Esophagus squamous epithelium (tissue), 5 donors: ENCODE results near the gene GAS5. TPM values are rescaled to one million over a fixed set of nuclear protein-coding genes. Genes with fewer than 3 reads are reported as not detected.

Source experiments
- DNase-seq: peaks from one replicate; lab custom pipeline; 2025; lab: John Stamatoyannopoulos, UW
- H3K27ac ChIP-seq, 4 donors: fragments of 200-600 bp; sonication (generic); one replicate each; pipeline ENCODE4 v1.5.1; 2016 to 2019; ENCODE audit warnings: mild to moderate bottlenecking in 1 of 4
- H3K27me3 ChIP-seq, 4 donors: fragments of 200-600 bp; sonication (generic); 1 replicate in 3 of 4; 2 replicates in 1 of 4; pipeline versions ENCODE4 v1.5.1 to v1.6.0; 2017 to 2021; ENCODE audit warnings: antibody characterized with exemption in 1 of 4
- H3K36me3 ChIP-seq, 3 donors: fragments of 200-600 bp; sonication (generic); one replicate each; pipeline ENCODE4 v1.5.1; 2016 to 2019
- H3K4me1 ChIP-seq, 3 donors: fragments of 200-600 bp; sonication (generic); one replicate each; pipeline ENCODE4 v1.5.1; 2017 to 2019
- H3K4me3 ChIP-seq, 4 donors: fragments of 200-600 bp; sonication (generic); 1 replicate in 3 of 4; 2 replicates in 1 of 4; pipeline ENCODE4 v1.5.1; 2016 to 2019; ENCODE audit warnings: mild to moderate bottlenecking in 2 of 4, moderate library complexity in 1 of 4
- H3K9me3 ChIP-seq, 3 donors: fragments of 200-600 bp; sonication (generic); one replicate each; pipeline ENCODE4 v1.5.1; 2016 to 2019
- CTCF ChIP-seq, 6 experiments: fragments of 450-650 bp in 4 of 6; fragments of 200-600 bp in 2 of 6; sonication (generic) in 2 of 6; IDR thresholded peaks; one replicate each; pipeline ENCODE4 v1.5.1; 2016 to 2019; ENCODE audit warnings: antibody characterized with exemption in 6 of 6, mild to moderate bottlenecking in 4 of 6, moderate library complexity in 4 of 6
- POLR2A ChIP-seq, 4 donors: fragments of 450-650 bp; IDR thresholded peaks; one replicate each; pipeline ENCODE4 v1.6.1; 2017; ENCODE audit warnings: antibody characterized with exemption in 4 of 4, mild to moderate bottlenecking in 4 of 4, moderate library complexity in 3 of 4
- WGBS, 2 donors: methylation state at CpG; one replicate each; pipeline ENCODE4 v1.1.5; 2018; 5-methylcytosine and 5-hydroxymethylcytosine counted together
- intact Hi-C: fragments of 100-400 bp; cut with DNase I; formaldehyde crosslinking; loops from one replicate; pipeline ENCODE4 v1.15.0; 2022
- total RNA-seq, 4 donors: library from RNA; depleted of rRNA; stranded (reverse); fragments of >200 nt; gene quantifications; one replicate each; pipeline ENCODE4 v1.1.0, GENCODE V29; 2016
- donor health status: DM: yes; HTN: yes; CAD: no.

GAS5 gene
- total RNA-seq, 4 donors from 2014 or later = 202 to 715 (median 315) TPM

- Histone ChIP-seq H3K4me3 (no peak overlapping the region), H3K27me3 (no peaks in the 10 kb centered on the region), H3K36me3 (peaks cover 0 to 14% (median 0%) of the 10 kb centered on the region in 3 donors), H3K9me3 (no peaks in the 10 kb centered on the region), H3K27ac (no peak overlapping the region), H3K4me1 (no peaks in the 10 kb centered on the region)
- no peak for TF ChIP-seq POLR2A (IDR thresholded peaks at IDR 0.05)
- no peak for TF ChIP-seq CTCF (IDR thresholded peaks at IDR 0.05)
- DNase-seq = no peak
- 73 to 89% methylated on average over 1 of the region's 1 CpG for WGBS, 2 donors
- intact Hi-C loops = no loop called here
These were observed 25.8 kb upstream of the GAS5 start for GRCh38 chr1:173893611-173894010.

- H3K27ac ChIP-seq = no peak overlapping the region
- H3K9me3 ChIP-seq = no peaks in the 10 kb centered on the region
- H3K4me3 ChIP-seq = no peak overlapping the region
- peaks cover 6 to 36% (median 9%) of the 10 kb centered on the region in 3 donors for H3K36me3 ChIP-seq
- TF ChIP-seq CTCF (IDR thresholded peaks at IDR 0.05) (no peak), POLR2A (IDR thresholded peaks at IDR 0.05) (no peak)
- H3K27me3 ChIP-seq = no peaks in the 10 kb centered on the region
- H3K4me1 ChIP-seq = no peaks in the 10 kb centered on the region
- WGBS, 2 donors = 89 to 97% methylated on average over 2 of the region's 2 CpGs
- no peak for DNase-seq
- intact Hi-C loops = no loop called here
These were observed 22.1 kb upstream of the GAS5 start for GRCh38 chr1:173889885-173890284.

GRCh38 chr1:173888749-173889148, 21.0 kb upstream of the GAS5 start:
- H3K4me3 ChIP-seq = no peak overlapping the region
- intact Hi-C loops = no loop called here
- no peaks in the 10 kb centered on the region for H3K4me1 ChIP-seq
- no peaks in the 10 kb centered on the region for H3K9me3 ChIP-seq
- H3K27ac ChIP-seq = no peak overlapping the region
- H3K36me3 ChIP-seq = peaks cover 6 to 38% (median 9%) of the 10 kb centered on the region in 3 donors
- no peaks in the 10 kb centered on the region for H3K27me3 ChIP-seq
- DNase-seq = no peak
- TF ChIP-seq POLR2A (IDR thresholded peaks at IDR 0.05) (no peak), CTCF (IDR thresholded peaks at IDR 0.05) (no peak)

DNA sequence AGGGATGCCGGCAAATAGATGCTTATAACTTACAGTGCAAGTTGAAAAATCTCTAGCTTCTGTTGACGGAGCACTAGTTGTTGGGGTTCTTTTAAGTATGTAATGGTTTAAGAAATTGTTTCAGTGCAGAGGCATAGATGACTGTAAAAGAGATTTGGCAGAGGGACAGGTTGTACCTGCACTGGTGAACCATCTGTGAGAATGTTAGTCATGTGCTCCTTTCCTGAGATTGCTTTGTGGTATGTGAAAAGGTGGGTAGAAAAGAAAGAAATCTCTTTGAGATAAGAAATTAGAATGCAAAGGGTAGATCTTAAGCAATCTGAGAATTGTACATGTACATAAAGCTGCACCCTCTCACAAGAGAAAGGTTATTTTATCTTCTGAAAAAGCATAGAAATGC, 19.8 kb upstream of the GAS5 start:
- Histone ChIP-seq H3K9me3 (no peaks in the 10 kb centered on the region), H3K27me3 (no peaks in the 10 kb centered on the region), H3K27ac (no peak overlapping the region), H3K4me1 (no peaks in the 10 kb centered on the region), H3K36me3 (peaks cover 6 to 38% (median 9%) of the 10 kb centered on the region in 3 donors), H3K4me3 (no peak overlapping the region)
- no peak for DNase-seq
- 83 to 95% methylated on average over 2 of the region's 2 CpGs for WGBS, 2 donors
- intact Hi-C loops = no loop called here
- TF ChIP-seq POLR2A (IDR thresholded peaks at IDR 0.05) = no peak
- no peak for TF ChIP-seq CTCF (IDR thresholded peaks at IDR 0.05)

DNA sequence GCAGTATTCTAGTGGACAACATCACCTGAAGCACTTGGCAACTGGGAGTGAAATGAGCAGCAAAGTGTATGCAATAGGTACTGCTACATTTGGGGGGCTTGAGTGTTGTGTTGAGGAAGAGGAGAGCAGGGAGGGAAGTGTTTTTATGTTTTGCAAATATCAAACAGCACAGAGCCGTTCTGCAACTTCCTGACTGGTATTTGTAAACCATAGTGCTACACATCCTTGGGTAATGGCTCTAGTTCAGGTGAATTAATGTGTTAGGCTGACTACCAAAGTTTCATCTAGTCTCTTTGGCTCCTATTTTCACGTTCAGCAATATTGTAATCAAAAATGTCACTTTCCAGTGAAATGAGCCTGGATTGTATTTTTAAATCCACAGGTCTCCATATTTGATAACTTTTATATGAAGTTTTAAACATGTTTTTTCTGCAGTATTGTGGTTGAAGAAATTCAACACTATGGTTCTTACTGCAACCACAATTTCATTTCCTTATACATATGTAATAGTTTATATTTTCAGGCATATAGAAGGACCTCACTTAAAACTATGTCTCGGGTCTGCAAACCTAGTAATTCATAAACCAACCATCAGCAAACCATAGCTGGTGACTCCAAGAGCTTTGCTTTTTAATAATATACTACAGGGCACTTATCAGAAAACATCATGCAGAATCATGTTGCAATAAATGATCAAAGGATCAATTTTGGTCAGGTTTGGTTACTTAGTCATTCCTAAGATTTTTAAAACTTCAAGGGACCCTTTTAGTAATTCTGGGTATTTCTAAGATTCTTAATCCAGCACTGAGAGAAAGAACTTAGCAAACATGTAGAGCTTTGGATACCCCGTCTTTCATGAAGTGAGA, 19.2 kb upstream of the GAS5 start:
- Histone ChIP-seq H3K9me3 (no peaks in the 10 kb centered on the region), H3K4me1 (no peaks in the 10 kb centered on the region), H3K27ac (no peak overlapping the region), H3K27me3 (no peaks in the 10 kb centered on the region), H3K4me3 (no peak overlapping the region), H3K36me3 (peaks cover 6 to 38% (median 9%) of the 10 kb centered on the region in 3 donors)
- TF ChIP-seq POLR2A (IDR thresholded peaks at IDR 0.05) = no peak
- TF ChIP-seq CTCF (IDR thresholded peaks at IDR 0.05) = no peak
- no peak for DNase-seq
- intact Hi-C loops = no loop called here
- WGBS, 2 donors = 81 to 86% methylated on average over 4 of the region's 4 CpGs
